ENCODE data around the gene GPRC5C. TPM values are rescaled to one million over a fixed set of nuclear protein-coding genes. Genes with fewer than 3 reads are reported as not detected.

The GPRC5C gene
- total and polyA plus RNA-seq, 2 donors (not counting 1 experiment from before 2014, with no cell fraction given) = 0.66 to 1.1 TPM

GRCh38 chr17:74467221-74467951 lies 35.5 kb downstream of the GPRC5C start:
- Mint-ChIP-seq H3K4me1 (peaks cover 22% of the 10 kb centered on the region), H3K27ac (peak overlapping the region; percentile 59), H3K4me3 (no peak overlapping the region), H3K27me3 (peaks cover 13% of the 10 kb centered on the region), H3K9me3 (ENCODE audit: insufficient read depth) (no peaks in the 10 kb centered on the region)
- CTCF ChIA-PET = interaction anchor here (0.8 to 1.0 kb wide), 2 partner anchors 10 to 190 kb away, joined by 3 read pairs; no protein-coding TSS in a partner anchor
- Histone ChIP-seq H3K4me2 (replicated peaks; ENCODE audit: low read depth, low read length, poor library complexity, severe bottlenecking) (peak overlapping the region; percentile 97), H3K4me1 (ENCODE audit: control insufficient read depth in 2 of 2, insufficient read depth in 2 of 2, low read length in 2 of 2) (peaks cover 32 to 38% of the 10 kb centered on the region in 2 donors), H4K20me1 (ENCODE audit: control insufficient read depth, insufficient read depth, low read length, poor library complexity, severe bottlenecking) (no peaks in the 10 kb centered on the region), H3K9me3 (ENCODE audit: control extremely low read depth in 1 of 3, control insufficient read depth in 2 of 3, insufficient read depth in 1 of 3, low read length in 2 of 3) (no peaks in the 10 kb centered on the region), H3K36me3 (replicated peaks in 1 of 2; ENCODE audit: control extremely low read depth in 1 of 2, control insufficient read depth in 1 of 2, extremely low read depth in 1 of 2, insufficient read depth in 2 of 2, low read length in 1 of 2) (no peaks in the 10 kb centered on the region), H3K27ac (ENCODE audit: low read length in 2 of 2) (peak overlapping the region in 1 of 2 donors; percentile 10), H3K27me3 (replicated peaks in 1 of 4; ENCODE audit: control extremely low read depth in 1 of 4, control insufficient read depth in 3 of 4, insufficient read depth in 4 of 4, low read length in 3 of 4) (no peaks in the 10 kb centered on the region), H2AFZ (ENCODE audit: insufficient read depth, low read depth, low read length, poor library complexity, severe bottlenecking) (peak overlapping the region; percentile 50), H3K79me2 (ENCODE audit: control insufficient read depth, insufficient read depth, low read length) (no peaks in the 10 kb centered on the region), H3K9ac (ENCODE audit: low read length) (peak overlapping the region; percentile 75), H3K4me3 (ENCODE audit: control extremely low read depth in 1 of 5, extremely low read depth in 1 of 5, insufficient read depth in 1 of 5, low read depth in 2 of 5, low read length in 4 of 5) (peak overlapping the region; percentile 33 to 73 (median 70))
- intact Hi-C loops (cut with micrococcal nuclease) = no loop called here
- ATAC-seq (ENCODE audit: low read depth) (peak; percentile 69), DNase-seq (peak; percentile 67)
- WGBS (ENCODE audit: insufficient coverage) = 5% methylated on average over 12 of the region's 21 CpGs
- POLR2A ChIA-PET = no interaction called here
- TF ChIP-seq EZH2 (IDR thresholded peaks at IDR 0.05; ENCODE audit: borderline replicate concordance, insufficient read depth, low read depth, low read length, poor library complexity, severe bottlenecking) (no peak), CTCF (IDR thresholded peaks at IDR 0.05) (no peak)

- Histone ChIP-seq H3K36me3 (replicated peaks in 1 of 2; ENCODE audit: control extremely low read depth in 1 of 2, control insufficient read depth in 1 of 2, extremely low read depth in 1 of 2, insufficient read depth in 2 of 2, low read length in 1 of 2) (peaks cover 0 to 2% of the 10 kb centered on the region in 2 experiments), H3K27ac (ENCODE audit: low read length in 2 of 2) (no peak overlapping the region), H3K4me3 (ENCODE audit: control extremely low read depth in 1 of 5, extremely low read depth in 1 of 5, insufficient read depth in 1 of 5, low read depth in 2 of 5, low read length in 4 of 5) (no peak overlapping the region), H3K4me2 (replicated peaks; ENCODE audit: low read depth, low read length, poor library complexity, severe bottlenecking) (no peak overlapping the region), H3K27me3 (replicated peaks in 1 of 4; ENCODE audit: control extremely low read depth in 1 of 4, control insufficient read depth in 3 of 4, insufficient read depth in 4 of 4, low read length in 3 of 4) (no peaks in the 10 kb centered on the region), H4K20me1 (ENCODE audit: control insufficient read depth, insufficient read depth, low read length, poor library complexity, severe bottlenecking) (no peaks in the 10 kb centered on the region), H3K9me3 (ENCODE audit: control extremely low read depth in 1 of 3, control insufficient read depth in 2 of 3, insufficient read depth in 1 of 3, low read length in 2 of 3) (peaks cover 0 to 20% (median 11%) of the 10 kb centered on the region in 3 donors), H3K4me1 (ENCODE audit: control insufficient read depth in 2 of 2, insufficient read depth in 2 of 2, low read length in 2 of 2) (peaks cover 12 to 22% of the 10 kb centered on the region in 2 donors), H2AFZ (ENCODE audit: insufficient read depth, low read depth, low read length, poor library complexity, severe bottlenecking) (no peak overlapping the region), H3K79me2 (ENCODE audit: control insufficient read depth, insufficient read depth, low read length) (no peaks in the 10 kb centered on the region), H3K9ac (ENCODE audit: low read length) (no peak overlapping the region)
- ChIA-PET CTCF (interaction anchor here (0.8 to 1.3 kb wide), 3 partner anchors 14 to 268 kb away, joined by 3 to 4 read pairs (median 3); partner anchors contain the start of gene RPL38), POLR2A (no interaction called here)
- intact Hi-C loops (cut with micrococcal nuclease) = no loop called here
- H3K4me1 Mint-ChIP-seq = peaks cover 9% of the 10 kb centered on the region
- ATAC-seq (ENCODE audit: low read depth) (no peak), DNase-seq (no peak)
- 88% methylated on average over 3 of the region's 3 CpGs for WGBS (ENCODE audit: insufficient coverage)
- peaks cover 7% of the 10 kb centered on the region for H3K9me3 Mint-ChIP-seq (ENCODE audit: insufficient read depth)
- H3K27me3 Mint-ChIP-seq = peaks cover 13% of the 10 kb centered on the region
- H3K4me3 Mint-ChIP-seq = no peak overlapping the region
- no peak for TF ChIP-seq CTCF (IDR thresholded peaks at IDR 0.05)
- TF ChIP-seq EZH2 (IDR thresholded peaks at IDR 0.05; ENCODE audit: borderline replicate concordance, insufficient read depth, low read depth, low read length, poor library complexity, severe bottlenecking) = no peak
- no peak overlapping the region for H3K27ac Mint-ChIP-seq
Observed at GRCh38 chr17:74471341-74471740, 39.5 kb downstream of the GPRC5C start.

Data from B cell (primary cell).